ENCODE results near the gene SATB1. TPM values are rescaled to one million over a fixed set of nuclear protein-coding genes. Genes with fewer than 3 reads are reported as not detected.

SATB1 gene
- total RNA-seq, 4 donors from 2014 or later: 24.4 to 47.9 (median 37.2) TPM

GRCh38 chr3:18445401-18446148 is 20.4 kb upstream of the SATB1 start:
- TF ChIP-seq, protein P1, sequence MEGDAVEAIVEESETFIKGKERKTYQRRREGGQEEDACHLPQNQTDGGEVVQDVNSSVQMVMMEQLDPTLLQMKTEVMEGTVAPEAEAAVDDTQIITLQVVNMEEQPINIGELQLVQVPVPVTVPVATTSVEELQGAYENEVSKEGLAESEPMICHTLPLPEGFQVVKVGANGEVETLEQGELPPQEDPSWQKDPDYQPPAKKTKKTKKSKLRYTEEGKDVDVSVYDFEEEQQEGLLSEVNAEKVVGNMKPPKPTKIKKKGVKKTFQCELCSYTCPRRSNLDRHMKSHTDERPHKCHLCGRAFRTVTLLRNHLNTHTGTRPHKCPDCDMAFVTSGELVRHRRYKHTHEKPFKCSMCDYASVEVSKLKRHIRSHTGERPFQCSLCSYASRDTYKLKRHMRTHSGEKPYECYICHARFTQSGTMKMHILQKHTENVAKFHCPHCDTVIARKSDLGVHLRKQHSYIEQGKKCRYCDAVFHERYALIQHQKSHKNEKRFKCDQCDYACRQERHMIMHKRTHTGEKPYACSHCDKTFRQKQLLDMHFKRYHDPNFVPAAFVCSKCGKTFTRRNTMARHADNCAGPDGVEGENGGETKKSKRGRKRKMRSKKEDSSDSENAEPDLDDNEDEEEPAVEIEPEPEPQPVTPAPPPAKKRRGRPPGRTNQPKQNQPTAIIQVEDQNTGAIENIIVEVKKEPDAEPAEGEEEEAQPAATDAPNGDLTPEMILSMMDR (IDR thresholded peaks at IDR 0.05; ENCODE audit: low read depth): no peak

DNA sequence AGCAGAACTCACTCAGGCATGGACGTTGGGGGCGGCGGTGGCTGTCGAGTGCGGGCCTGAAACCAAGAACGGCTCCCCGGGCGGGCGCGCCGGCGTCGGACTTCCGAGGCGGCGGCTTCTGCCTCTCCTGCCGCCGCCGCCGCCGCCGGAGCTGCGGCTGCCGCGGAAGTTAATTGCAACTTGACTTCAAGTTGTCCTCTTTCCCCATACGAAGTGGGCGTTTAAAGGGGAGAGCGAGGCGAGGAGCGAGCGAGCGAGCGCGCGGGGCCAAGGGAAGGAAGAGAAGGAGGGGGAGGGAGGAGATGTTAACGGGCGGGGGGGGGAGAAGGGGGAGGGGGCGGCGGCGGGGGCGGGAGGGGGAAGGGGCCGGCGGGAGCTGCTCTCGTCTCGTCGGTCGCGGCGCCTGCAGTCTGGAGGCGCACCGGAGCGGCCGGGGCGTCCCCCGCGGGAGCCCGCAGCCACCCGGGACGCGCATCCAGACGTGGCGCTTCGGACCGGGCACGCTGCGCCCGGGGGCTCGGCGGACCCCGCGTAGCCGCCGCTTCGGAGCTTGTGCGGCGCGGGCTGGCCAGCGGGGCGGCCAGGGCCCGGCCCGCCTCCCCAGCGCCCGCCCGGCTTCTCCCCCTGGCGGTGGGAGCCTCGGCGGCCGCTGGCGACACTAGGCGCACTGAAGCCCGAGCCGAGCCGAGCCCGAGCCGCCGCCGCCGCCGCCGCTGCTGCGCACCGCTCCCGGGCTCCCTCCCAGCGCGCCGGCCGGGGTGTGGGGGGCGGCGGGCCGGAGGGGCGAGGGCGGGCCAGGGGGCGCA is 19.7 kb upstream of the SATB1 start:
- TF ChIP-seq, protein P1 (IDR thresholded peaks at IDR 0.05; ENCODE audit: low read depth): no peak

DNA sequence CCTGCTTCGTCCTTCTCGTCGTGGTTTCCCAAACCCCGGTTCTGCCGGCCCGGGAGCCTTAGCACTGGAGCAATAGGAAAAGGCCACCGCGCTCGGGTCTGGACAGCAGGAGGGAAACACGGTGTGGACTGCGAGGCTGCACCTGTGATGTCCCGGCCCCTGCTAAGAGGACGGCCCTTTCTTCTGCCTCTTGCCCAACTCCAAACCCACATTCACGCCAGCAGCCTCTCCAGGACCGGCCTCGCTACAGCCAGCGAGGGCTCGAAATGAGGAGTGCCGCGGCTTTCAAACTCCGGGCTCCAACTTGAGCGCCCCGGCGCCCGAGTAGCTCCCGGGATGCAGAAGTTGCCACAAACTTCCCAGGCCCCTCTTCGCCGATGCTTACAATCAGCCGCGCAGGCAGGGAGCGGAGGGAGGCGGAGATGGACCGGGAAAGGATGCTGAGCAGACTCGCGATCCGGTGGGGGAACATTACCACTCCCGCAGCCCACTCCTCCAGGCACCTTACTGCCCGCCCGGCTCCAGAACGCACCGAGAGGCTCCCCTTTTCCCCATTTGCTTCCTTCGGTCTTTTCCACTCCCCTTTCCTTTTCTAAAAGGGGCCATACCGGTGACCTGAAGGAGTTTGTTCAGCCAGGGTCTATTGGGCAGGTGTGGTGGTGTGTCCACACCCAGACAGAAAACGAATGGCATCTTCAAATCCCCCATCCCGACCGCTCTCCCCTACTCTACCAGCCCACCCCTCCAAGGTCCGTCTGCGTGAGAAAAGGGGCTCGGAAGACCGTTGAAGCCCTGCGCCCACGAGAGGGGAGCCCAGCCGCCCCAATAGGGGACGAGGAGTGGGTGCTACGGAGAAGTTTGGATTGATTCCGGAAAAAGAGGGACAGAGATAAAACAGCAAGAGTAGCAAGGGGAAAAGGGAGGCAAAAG is 18.8 kb upstream of the SATB1 start:
- TF ChIP-seq, protein P1 (IDR thresholded peaks at IDR 0.05; ENCODE audit: low read depth): no peak

GRCh38 chr3:18442756-18443664 is 17.9 kb upstream of the SATB1 start:
- TF ChIP-seq, protein P1 (IDR thresholded peaks at IDR 0.05; ENCODE audit: low read depth): no peak

- TF ChIP-seq, protein P1 (IDR thresholded peaks at IDR 0.05; ENCODE audit: low read depth): no peak
Measured at GRCh38 chr3:18441551-18441950, 16.4 kb upstream of the SATB1 start.

GRCh38 chr3:18440066-18440722 is 15.1 kb upstream of the SATB1 start:
- TF ChIP-seq, protein P1 (IDR thresholded peaks at IDR 0.05; ENCODE audit: low read depth): no peak

Data from subcutaneous adipose tissue (tissue), 4 donors.